AG09319 (cell line): Measurements from ENCODE around the gene PAX8.

Source experiments
- DNase-seq: peaks from one replicate; pipeline ENCODE4 v3.0.0-alpha.2; 2010; ENCODE audit warnings: low read depth; ENCODE audit errors: extremely low read depth
- TF ChIP-seq, protein P1 (sequence below): IDR thresholded peaks from 2 replicates; pipeline ENCODE4 v1.5.1; 2011; ENCODE audit warnings: low read depth, mild to moderate bottlenecking, inconsistent platforms, low read length, moderate library complexity

PAX8 gene

DNA sequence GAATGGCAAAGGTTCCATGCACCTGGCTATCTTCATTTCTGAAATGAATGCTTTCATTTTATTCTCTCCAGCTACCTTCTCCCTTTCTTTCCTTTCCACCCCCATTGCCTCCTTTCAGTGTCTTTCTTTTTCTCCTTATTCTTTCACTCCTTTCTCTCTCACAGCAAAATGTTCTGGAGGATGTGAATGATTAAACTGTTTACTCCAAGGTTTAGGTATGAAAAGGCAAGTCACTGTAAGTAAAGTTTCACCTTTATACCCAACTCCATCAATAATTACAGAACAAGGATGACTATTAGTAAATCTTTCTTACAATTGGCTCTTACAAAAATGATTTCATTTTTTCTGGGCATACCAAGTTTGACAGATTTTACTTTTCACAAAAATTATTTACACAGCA, 4.3 kb downstream of the PAX8 start:
- TF ChIP-seq, protein P1, sequence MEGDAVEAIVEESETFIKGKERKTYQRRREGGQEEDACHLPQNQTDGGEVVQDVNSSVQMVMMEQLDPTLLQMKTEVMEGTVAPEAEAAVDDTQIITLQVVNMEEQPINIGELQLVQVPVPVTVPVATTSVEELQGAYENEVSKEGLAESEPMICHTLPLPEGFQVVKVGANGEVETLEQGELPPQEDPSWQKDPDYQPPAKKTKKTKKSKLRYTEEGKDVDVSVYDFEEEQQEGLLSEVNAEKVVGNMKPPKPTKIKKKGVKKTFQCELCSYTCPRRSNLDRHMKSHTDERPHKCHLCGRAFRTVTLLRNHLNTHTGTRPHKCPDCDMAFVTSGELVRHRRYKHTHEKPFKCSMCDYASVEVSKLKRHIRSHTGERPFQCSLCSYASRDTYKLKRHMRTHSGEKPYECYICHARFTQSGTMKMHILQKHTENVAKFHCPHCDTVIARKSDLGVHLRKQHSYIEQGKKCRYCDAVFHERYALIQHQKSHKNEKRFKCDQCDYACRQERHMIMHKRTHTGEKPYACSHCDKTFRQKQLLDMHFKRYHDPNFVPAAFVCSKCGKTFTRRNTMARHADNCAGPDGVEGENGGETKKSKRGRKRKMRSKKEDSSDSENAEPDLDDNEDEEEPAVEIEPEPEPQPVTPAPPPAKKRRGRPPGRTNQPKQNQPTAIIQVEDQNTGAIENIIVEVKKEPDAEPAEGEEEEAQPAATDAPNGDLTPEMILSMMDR, result no peak

DNA sequence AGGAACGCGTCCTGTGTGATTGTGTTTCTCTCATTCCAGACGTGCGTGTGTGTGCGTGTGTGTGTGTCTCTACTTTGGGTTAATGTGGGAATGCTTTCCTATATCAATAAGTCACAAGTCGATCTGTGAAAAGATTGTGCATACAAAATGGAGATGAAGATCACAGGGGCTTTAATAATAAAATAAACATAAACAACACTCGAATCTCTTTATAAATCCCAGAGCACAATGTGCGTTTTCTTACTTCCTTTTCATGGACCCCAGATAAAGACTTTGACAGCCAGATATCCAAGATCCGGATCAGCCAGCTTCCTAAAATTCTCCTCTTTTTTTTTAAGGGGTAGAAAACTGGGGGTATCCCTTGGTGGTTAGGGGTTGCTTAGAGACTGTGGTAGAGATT, 4.7 kb downstream of the PAX8 start:
- no peak for DNase-seq
- TF ChIP-seq, protein P1, result no peak

More for the DNA sequence above, 4.3 kb downstream of the PAX8 start:
- no peak for DNase-seq

DNA sequence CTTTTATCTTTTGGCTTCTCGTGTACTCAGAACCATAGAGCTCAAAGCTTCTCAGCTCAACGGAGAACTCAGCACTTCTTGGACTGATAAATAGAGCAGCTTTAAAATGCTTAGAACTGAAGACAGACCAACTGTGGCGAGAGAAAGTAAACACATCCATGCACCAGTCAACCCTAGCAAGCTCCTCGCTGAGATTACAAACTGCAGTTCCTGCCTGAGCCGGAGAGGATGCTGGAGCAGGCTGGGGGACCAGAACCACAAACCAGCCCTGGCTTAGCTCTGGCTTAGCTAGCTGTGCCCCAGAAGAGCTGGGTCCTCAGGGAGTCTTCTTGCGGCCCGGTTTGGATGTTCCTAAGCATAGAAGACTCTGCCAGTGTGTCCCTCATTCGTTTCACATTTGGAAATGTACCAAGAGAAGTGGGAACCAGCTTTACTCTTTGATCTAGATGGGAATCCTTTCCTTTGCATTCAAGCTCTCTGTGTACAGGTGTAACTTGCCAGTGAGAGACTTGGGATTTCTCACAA, 5.6 kb downstream of the PAX8 start:
- DNase-seq, result no peak
- TF ChIP-seq, protein P1, result no peak

DNA sequence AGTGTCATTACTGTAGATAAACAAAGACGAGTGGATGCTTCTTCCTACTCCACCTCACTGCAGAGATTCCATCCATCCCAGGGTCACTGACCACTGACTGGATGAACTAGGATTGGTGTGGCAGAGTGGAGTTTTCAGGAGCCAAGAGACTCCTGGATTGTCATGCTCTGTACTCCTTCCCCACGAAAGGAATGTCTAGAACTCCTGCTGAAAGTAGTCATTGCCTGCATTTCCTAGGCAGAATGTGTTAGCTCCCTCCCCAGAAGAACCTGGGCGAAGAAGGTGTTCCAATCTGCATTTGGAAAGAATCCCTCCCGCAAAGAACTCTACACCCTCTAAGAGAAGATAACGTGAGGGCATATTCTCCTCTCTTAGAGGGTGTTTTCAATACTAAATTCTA, 6.2 kb downstream of the PAX8 start:
- TF ChIP-seq, protein P1, result no peak
- DNase-seq, result no peak

DNA sequence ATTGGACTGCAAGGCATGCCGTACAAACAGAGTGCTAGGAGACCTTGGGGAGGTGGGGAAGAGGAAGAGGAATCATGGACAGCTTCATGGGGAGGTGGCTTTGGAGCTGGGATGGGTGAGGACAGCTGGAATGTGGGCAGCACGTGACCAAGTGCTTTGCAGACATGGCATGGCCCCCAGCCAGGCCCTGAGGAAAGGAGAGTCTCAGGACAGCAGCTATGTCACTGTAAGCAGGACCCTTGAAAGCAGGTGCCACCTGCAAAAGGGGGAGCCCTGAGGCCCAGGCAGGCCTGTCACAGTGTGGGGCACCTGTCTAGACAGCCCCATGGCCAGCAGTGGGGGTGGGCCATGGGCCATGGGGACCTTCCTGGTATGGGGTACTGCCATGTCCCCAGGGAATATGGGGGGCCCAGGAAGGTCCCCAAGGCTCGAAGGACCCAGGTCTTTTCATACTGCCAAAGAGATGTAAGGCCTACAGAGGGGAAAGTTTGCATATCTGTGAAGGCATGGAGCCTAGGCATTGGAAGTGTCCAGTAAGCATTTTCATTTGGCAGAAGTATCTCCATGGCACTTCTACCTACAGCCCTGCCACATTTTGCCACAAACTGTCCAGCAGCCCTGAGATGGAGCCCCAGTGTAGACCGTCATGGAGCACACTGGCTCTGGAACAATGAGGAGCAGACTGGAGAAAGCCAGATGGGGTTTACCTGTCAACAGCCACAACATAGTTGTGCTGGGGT, 9.9 kb downstream of the PAX8 start:
- no peak for DNase-seq
- TF ChIP-seq, protein P1, result no peak

DNA sequence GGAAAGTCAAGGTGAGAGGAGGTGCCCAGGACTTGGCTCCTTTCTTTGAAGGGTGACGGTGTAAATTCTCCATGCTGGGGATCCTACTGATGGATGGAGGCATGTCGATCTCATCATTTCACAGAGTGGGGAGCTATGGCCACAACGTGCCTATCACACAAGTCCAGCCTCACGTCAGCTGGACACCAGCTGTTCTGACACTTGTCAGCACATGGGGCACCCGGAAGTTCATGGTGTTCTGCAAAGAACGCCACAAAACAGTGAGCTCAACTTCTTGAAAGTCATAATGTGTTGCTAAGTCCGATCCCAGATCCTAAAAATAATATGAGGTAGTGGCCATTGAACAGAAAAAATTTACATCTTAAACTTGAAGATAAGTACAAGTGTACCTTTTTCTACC, 12.3 kb downstream of the PAX8 start:
- DNase-seq, result no peak
- TF ChIP-seq, protein P1, result no peak

DNA sequence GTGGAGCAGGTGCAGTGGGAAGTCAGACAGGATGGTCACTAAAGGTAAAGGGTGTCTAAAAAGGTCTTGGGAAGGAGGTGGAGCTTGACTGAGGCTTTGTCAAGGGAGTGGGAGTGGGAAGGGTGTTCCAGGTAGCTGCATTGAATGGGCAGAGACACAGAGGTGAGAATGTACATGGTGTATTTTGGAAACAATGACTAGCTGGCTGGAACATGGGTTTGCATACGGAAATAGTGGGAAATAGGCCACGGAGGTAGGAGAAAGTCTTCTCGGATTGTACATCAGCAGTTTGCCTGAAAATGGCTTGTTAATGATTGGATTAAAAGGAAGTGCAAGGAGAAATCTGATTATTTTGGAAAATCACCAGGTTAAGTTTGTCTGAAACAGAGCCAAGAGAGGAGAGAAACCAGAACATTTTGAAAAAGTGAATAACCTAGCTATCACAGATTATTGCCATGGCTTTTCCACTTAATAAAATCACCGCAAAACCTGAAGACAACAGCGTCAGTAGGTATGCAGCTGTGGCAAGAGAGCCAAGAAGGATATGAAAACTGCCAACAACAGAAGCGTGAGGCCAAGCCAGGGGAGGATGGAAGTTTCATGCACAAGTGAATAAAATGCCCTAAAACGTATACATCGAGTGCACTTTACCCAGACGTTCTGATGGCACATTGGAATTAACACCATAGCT, 13.9 kb downstream of the PAX8 start:
- no peak for DNase-seq
- TF ChIP-seq, protein P1, result no peak
